Activated T-helper 2 cell treated with anti-CD3 and anti-CD28 coated beads, Interferon-gamma antibody, Interleukin-2, Interleukin-4, amounts not matched to agents 10 μg/mL and 5 μg/mL and 100 μg/mL, durations not matched to agents 14 hours and 24 hours and 36 hours (primary cell): ENCODE data around the gene MYO18B. TPM values are rescaled to one million over a fixed set of nuclear protein-coding genes. Genes with fewer than 3 reads are reported as not detected.

Experiments used
- DNase-seq: peaks from one replicate; pipeline ENCODE4 v3.0.0; 2021; ENCODE audit warnings: low spot score
- H3K27ac Mint-ChIP-seq: one replicate; pipeline ENCODE4 v1.8.0; 2021; ENCODE audit warnings: mixed read lengths
- H3K27me3 Mint-ChIP-seq: one replicate; pipeline ENCODE4 v1.8.0; 2021; ENCODE audit warnings: low read depth, mixed read lengths
- H3K36me3 Mint-ChIP-seq: one replicate; pipeline ENCODE4 v1.8.0; 2021; ENCODE audit warnings: low read depth, mixed read lengths
- H3K4me1 Mint-ChIP-seq: one replicate; pipeline ENCODE4 v1.8.0; 2021; ENCODE audit warnings: low read depth, mixed read lengths
- H3K4me3 Mint-ChIP-seq: one replicate; pipeline ENCODE4 v1.8.0; 2021; ENCODE audit warnings: low read depth, mild to moderate bottlenecking, moderate library complexity, mixed read lengths
- H3K9me3 Mint-ChIP-seq: one replicate; pipeline ENCODE4 v1.8.0; 2021; ENCODE audit warnings: mixed read lengths
- intact Hi-C: fragments of 100-400 bp; cut with micrococcal nuclease; formaldehyde crosslinking; loops from one replicate; pipeline ENCODE4 v1.15.1; 2023
- total RNA-seq: library from RNA; stranded (reverse); gene quantifications from 2 replicates; pipeline ENCODE4 v1.2.3, GENCODE V29; 2022

MYO18B gene
- total RNA-seq, 1 donor from 2014 or later = 6.1 TPM

DNA sequence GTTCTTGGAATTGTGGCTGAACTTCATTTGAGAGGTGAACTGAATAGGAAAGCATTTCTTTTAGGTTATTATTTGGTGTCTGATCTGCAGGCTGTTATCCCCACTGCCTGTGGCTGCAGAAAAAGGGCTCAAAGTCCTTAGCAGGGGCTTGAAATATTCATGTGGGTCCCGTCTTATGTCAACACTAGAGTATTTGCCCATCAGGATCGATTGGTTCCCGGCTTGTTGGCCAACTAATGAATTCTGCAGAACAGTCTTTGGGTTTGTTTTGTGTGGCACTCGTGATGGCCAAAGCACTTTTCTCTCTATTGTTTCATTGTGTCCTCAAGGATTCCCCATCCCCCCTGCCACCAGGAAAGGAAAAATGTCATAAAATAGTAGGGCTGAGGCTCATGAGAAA lies 211.9 kb downstream of the MYO18B start:
- intact Hi-C loops = no loop called here
- no peaks in the 10 kb centered on the region for H3K27me3 Mint-ChIP-seq
- no peak overlapping the region for H3K4me3 Mint-ChIP-seq
- DNase-seq = no peak
- no peaks in the 10 kb centered on the region for H3K9me3 Mint-ChIP-seq
- H3K27ac Mint-ChIP-seq = no peak overlapping the region
- H3K36me3 Mint-ChIP-seq = peaks cover 5% of the 10 kb centered on the region
- H3K4me1 Mint-ChIP-seq = peaks cover 5% of the 10 kb centered on the region

DNA sequence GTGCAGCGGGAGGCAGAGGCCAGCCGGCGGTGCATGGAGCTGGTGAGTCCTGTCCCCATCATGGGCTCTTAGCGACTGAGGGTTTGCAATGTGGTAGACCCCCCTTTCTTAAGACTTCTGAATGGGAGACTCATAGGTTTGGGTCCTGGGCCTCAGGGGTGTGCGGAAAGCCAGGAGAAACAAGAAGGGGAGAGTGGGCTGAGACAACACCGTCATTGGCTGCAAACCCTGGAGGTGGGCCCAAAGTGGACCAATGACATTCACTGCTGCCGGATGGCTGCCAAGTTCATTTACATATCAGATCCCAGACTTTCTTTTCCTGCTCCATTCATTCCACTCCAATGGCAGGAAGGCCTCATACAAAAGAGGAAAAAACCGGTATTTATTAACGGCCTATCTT lies 213.3 kb downstream of the MYO18B start:
- Mint-ChIP-seq H3K4me1 (peaks cover under 1% of the 10 kb centered on the region), H3K9me3 (no peaks in the 10 kb centered on the region), H3K4me3 (no peak overlapping the region), H3K27ac (no peak overlapping the region), H3K27me3 (no peaks in the 10 kb centered on the region), H3K36me3 (peaks cover 5% of the 10 kb centered on the region)
- intact Hi-C loops = no loop called here
- no peak for DNase-seq

DNA sequence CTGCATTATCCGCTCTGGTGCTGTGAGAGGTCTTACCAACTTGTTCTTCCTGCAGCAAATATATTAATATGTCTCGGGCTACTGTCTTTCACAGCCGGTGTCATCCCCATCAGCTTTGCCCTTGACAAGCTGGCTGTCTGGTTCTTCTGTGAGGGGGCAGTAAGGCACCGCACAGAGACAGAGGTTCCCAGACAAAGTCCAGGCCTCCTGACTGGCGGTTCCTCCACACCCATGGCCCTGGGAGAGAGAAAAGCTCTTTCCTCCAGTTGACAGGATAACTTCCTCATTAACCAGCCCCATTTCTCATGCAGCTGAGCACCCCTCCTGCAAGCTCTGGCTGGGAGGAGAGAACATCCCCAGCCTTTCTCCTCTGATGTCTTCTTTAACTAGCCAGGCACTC lies 214.8 kb downstream of the MYO18B start:
- DNase-seq = no peak
- Mint-ChIP-seq H3K27ac (no peak overlapping the region), H3K4me3 (no peak overlapping the region), H3K4me1 (no peaks in the 10 kb centered on the region), H3K27me3 (no peaks in the 10 kb centered on the region), H3K9me3 (no peaks in the 10 kb centered on the region), H3K36me3 (peaks cover 5% of the 10 kb centered on the region)
- intact Hi-C loops = no loop called here

DNA sequence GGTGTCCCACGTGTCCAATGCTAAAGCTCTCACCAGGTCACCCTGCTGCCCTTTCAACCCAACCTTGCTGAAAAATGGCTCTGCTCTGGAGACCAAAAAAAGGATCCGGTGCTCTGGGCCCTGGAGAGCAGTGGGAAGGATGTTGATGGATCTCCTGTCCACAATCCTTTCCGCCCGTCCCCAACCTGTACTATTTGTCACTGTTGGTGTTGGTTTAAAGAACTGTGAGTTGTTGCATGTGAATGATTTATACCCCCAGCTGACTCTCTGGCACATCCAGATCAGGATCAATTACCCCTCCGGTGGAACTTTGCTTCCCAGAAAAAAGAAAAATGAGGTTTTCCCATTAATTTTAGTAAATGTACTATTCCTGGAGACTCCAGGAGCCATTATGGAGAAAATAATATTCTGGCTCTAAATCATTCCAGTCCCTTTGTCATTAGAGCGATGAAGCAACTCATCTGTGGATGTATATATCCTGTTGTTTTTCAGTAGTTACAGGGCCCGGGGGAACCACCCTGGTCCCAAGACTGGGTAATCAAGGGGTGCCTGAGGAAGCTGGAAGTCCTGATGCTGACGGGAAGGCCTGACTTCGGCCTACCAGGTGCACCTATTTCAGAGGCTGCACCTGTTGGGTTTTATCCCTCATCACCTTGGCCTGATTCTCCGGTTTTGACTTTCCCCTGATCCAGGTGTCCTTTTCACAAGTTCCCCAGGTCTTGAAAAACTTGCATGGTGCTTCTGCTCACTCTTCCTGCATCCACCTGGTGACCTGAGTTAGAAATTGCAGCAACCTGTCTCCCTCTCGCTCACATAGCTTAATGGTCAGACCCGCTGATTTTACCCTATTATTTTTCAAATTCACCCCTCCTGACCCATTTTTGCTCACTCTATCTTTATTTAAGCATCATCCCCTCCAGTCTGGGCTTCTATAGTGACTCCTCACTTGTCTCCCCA lies 218.1 kb downstream of the MYO18B start:
- no peaks in the 10 kb centered on the region for H3K27me3 Mint-ChIP-seq
- intact Hi-C loops = no loop called here
- peaks cover 6% of the 10 kb centered on the region for H3K9me3 Mint-ChIP-seq
- DNase-seq = no peak
- H3K36me3 Mint-ChIP-seq = peaks cover 4% of the 10 kb centered on the region
- H3K27ac Mint-ChIP-seq = no peak overlapping the region
- no peaks in the 10 kb centered on the region for H3K4me1 Mint-ChIP-seq
- no peak overlapping the region for H3K4me3 Mint-ChIP-seq

DNA sequence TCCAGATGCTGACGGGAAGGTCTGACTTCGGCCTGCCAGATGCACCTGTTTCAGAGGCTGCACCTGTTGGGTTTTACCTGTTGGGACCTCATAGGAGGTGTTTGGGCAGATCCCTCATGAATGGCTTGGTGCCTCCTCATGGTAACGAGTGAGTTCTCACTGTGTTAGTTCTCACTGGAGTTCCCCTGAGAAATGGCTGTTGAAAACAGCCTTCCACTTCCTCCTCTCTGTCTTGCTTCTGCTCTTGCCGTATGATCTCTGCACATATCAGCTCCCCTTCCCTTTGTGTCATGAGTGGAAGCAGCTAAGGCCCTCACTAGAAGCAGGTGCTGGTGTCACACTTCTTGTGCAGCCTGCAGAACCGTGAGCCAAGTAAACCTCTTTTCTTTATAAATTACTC lies 219.7 kb downstream of the MYO18B start:
- Mint-ChIP-seq H3K4me1 (peaks cover 9% of the 10 kb centered on the region), H3K36me3 (peaks cover 4% of the 10 kb centered on the region), H3K27me3 (no peaks in the 10 kb centered on the region), H3K27ac (no peak overlapping the region), H3K9me3 (peaks cover 6% of the 10 kb centered on the region), H3K4me3 (no peak overlapping the region)
- intact Hi-C loops = no loop called here
- no peak for DNase-seq

DNA sequence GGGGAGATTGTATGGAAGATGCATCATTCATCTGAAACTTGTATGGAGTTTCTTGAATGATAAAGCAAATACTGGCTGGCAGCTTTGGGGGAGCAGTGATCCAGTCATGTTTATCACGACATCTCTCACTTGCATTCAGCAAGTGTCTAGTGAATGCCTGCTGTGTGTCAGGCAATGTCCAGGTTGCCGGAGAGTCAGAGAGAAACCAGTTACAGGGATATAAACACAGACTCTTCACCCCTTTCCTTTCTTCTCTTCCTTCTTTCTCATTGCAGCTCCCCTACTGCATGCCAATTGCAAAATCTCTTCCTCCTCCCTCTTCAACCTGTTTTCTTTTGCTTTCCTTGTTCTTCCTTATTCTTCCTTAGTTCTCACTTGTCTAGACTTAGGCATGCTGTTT lies 220.7 kb downstream of the MYO18B start:
- Mint-ChIP-seq H3K4me1 (peaks cover 15% of the 10 kb centered on the region), H3K27me3 (no peaks in the 10 kb centered on the region), H3K27ac (no peak overlapping the region), H3K9me3 (peaks cover 6% of the 10 kb centered on the region), H3K36me3 (peaks cover 4% of the 10 kb centered on the region), H3K4me3 (no peak overlapping the region)
- intact Hi-C loops = no loop called here
- DNase-seq = no peak

DNA sequence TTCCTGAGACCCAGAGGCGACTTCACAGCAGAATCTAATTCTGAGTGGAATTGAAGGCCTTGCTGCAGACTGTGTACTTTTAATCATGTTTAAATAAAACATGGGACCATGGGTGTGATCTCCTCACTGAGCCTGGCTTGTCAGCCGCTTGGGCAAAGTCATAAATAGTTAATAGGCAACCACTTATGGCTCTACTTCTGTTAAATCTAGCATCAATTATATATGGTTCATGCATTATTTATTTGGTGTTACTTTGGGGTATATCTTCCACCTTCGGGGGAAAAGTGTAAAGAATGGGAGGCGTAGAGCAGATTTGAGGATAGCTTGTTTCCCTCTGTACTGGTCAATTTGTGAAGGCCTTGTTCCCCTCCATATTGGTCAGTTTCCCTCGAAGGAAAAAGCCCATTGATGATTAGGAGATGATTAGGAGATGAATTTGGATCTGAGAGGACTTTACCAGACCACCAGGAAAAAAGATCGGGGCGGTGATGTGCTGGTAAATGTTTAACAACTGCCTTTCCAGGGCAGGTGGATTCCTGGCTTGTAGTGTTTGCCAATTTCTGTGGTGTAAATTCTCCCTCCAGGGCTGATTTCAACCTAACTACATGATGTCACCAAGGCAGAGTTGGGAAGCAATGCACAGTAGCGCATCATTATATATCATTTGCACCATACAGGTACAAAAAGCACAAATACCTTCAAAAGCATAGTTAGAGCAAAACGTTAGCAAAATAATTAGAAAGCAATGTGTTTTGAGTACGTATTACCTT lies 223.2 kb downstream of the MYO18B start:
- Mint-ChIP-seq H3K9me3 (peaks cover 6% of the 10 kb centered on the region), H3K4me1 (peaks cover 18% of the 10 kb centered on the region), H3K27ac (no peak overlapping the region), H3K4me3 (no peak overlapping the region), H3K27me3 (no peaks in the 10 kb centered on the region), H3K36me3 (peaks cover 4% of the 10 kb centered on the region)
- no peak for DNase-seq
- intact Hi-C loops = no loop called here

DNA sequence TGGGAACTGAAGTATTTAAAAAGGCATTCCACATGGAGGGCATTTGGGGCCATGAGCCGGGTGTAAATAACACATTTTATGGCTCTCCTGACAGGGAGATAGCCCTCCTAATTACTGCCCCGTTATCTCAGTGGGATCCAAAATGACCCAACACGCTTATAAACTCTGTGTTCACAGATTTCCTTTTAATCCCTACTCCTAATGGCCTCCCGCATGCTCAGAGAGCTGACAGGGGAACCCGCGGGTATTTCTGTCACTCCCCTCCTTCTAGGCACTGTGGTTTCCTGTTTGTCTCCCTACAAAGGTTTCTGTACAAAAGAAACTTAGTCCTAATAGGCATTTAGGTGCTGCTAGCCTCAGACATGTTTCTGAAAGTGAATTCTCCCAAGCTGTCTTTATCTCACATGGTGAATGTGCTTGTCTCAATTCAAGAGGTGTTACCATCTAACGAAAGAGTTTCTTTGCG lies 224.5 kb downstream of the MYO18B start:
- peaks cover 6% of the 10 kb centered on the region for H3K9me3 Mint-ChIP-seq
- peak overlapping the region; percentile 28 for H3K4me3 Mint-ChIP-seq
- peaks cover 4% of the 10 kb centered on the region for H3K36me3 Mint-ChIP-seq
- H3K27me3 Mint-ChIP-seq = no peaks in the 10 kb centered on the region
- DNase-seq = no peak
- peak overlapping the region; percentile 29 for H3K27ac Mint-ChIP-seq
- intact Hi-C loops = no loop called here
- H3K4me1 Mint-ChIP-seq = peaks cover 20% of the 10 kb centered on the region

DNA sequence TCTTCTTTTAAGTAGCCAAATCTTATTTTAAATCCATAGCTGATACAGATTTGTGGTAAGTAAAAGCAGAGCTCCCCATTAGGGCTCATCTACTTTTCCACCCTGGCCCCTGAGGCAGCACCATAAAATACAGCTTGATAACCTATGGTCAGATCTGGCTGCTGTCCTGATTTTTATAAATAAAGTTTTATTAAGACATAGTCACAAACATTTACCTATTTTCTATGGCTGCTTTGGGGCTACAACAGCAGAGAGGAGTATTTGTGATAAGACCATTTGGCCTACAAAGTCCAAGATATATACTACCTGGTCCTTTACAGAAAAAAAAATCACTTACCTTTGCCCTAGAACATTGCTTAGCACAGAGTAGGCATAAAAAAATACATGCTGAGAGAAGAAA lies 227.3 kb downstream of the MYO18B start:
- Mint-ChIP-seq H3K36me3 (no peaks in the 10 kb centered on the region), H3K27ac (no peak overlapping the region)

DNA sequence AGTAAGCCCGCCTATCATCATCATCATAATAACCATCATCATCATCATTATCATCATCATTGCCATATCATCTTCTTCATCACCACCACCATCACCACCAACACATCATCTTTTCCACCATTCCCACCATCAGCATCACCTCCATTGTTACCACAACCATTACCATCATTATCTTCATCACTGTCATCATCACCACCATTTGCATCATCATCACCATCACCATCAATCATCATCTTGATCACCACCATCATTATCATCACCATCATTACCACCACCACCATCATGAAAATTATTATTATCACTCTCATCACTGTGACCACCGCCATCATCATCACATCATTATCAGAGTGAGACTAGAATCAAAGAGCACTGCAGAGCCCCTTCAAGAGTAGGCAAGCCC lies 227.9 kb downstream of the MYO18B start:
- H3K27me3 Mint-ChIP-seq = no peaks in the 10 kb centered on the region
- intact Hi-C loops = no loop called here
- H3K9me3 Mint-ChIP-seq = no peaks in the 10 kb centered on the region
- DNase-seq = no peak
- no peak overlapping the region for H3K27ac Mint-ChIP-seq
- peaks cover 24% of the 10 kb centered on the region for H3K4me1 Mint-ChIP-seq
- no peak overlapping the region for H3K4me3 Mint-ChIP-seq
- no peaks in the 10 kb centered on the region for H3K36me3 Mint-ChIP-seq

More for the DNA sequence above, 227.3 kb downstream of the MYO18B start:
- no peaks in the 10 kb centered on the region for H3K9me3 Mint-ChIP-seq
- no peak for DNase-seq
- H3K27me3 Mint-ChIP-seq = no peaks in the 10 kb centered on the region
- peaks cover 24% of the 10 kb centered on the region for H3K4me1 Mint-ChIP-seq
- H3K4me3 Mint-ChIP-seq = no peak overlapping the region
- intact Hi-C loops = no loop called here

DNA sequence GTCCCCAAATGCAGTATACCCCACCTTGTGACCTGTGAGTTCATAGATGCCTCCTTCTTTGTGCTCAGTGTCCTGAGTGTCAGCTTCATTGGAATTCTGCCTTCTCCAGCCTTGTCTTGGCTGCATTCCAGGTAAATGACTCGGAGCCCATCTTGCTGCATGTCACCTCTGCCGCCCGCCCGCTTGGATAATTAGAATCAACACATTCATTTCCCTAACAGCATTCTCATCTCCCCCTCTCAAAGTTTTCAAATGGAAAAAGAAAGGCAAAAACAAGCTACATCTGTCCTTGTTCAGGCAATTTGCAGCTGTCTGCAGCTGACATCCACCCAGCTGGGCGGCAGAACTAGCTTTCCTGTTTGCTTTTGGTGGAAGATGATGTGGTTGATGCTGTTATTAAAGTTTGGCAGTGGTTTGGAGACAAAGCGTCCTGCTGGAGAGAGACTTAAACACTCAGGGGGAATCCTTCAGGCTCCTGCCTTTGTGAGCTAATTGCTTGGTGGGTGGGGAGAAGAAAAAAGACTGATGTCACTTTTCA lies 228.5 kb downstream of the MYO18B start:
- H3K9me3 Mint-ChIP-seq = no peaks in the 10 kb centered on the region
- no peaks in the 10 kb centered on the region for H3K27me3 Mint-ChIP-seq
- no peaks in the 10 kb centered on the region for H3K36me3 Mint-ChIP-seq
- DNase-seq = no peak
- intact Hi-C loops = no loop called here
- H3K4me1 Mint-ChIP-seq = peaks cover 24% of the 10 kb centered on the region
- no peak overlapping the region for H3K4me3 Mint-ChIP-seq
- no peak overlapping the region for H3K27ac Mint-ChIP-seq

DNA sequence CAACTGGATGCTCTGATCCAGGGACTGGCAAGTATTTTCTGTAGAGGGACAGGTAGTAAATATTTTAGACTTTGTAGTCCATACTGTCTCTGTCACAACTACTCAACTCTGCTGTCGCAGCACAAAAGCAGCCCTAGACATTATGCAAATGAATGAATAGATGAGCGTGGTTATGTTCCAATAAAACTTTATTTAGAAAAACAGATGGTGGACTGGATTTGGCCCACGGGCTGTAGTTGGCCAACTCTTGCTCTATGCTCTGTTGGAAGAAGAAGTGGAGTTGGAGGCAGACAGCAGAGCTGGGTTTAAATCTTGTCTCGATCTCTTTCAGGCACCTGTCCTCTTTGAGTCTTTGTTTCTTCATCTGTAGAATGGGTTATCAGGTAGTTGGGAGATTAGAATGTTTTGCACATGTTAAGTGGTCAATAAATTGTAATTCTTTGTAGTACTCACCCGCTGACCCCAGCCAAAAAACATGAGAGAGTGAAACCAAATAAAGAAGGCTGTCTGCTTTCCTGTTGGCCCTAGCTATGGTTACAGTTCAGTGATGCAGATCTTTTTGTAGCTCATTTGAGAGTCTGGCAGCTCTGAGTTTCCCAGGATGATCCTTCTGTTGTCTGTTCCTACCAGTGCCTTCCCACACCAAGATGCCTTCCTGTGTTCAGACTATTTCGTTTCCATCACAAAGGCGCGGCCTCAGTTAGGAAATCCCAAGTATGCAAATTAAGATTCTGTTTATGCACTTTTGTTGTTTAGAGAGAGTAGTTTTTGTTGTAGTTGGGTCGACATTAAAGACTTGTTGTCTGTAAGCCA lies 229.2 kb downstream of the MYO18B start:
- intact Hi-C loops = no loop called here
- no peaks in the 10 kb centered on the region for H3K9me3 Mint-ChIP-seq
- H3K4me1 Mint-ChIP-seq = peaks cover 20% of the 10 kb centered on the region
- no peak for DNase-seq
- H3K27me3 Mint-ChIP-seq = no peaks in the 10 kb centered on the region
- H3K36me3 Mint-ChIP-seq = no peaks in the 10 kb centered on the region
- H3K27ac Mint-ChIP-seq = no peak overlapping the region
- no peak overlapping the region for H3K4me3 Mint-ChIP-seq
